Ureter (tissue), 1 donor: ENCODE measurements around the gene KDM5C. TPM values are rescaled to one million over a fixed set of nuclear protein-coding genes. Genes with fewer than 3 reads are reported as not detected.

Experiments used
- DNase-seq: peaks from one replicate; pipeline ENCODE4 v3.0.0-alpha.2; 2020; ENCODE audit warnings: low spot score
- total RNA-seq: library from RNA; stranded (reverse); gene quantifications from one replicate; pipeline ENCODE4 v1.2.4, GENCODE V29; 2023
- donor health status: DM: yes; HTN: yes; CAD: no.

Gene KDM5C
- total RNA-seq, 1 donor from 2014 or later: 163 TPM

GRCh38 chrX:53250556-53250955 is 25.5 kb upstream of the KDM5C start:
- DNase-seq: no peak

- no peak for DNase-seq
Measured at GRCh38 chrX:53249408-53250042, 24.5 kb upstream of the KDM5C start.

GRCh38 chrX:53247928-53248327 is 22.9 kb upstream of the KDM5C start:
- no peak for DNase-seq

GRCh38 chrX:53246231-53246630 is 21.2 kb upstream of the KDM5C start:
- DNase-seq: no peak

GRCh38 chrX:53244610-53245009 is 19.6 kb upstream of the KDM5C start:
- DNase-seq: no peak

GRCh38 chrX:53242310-53242709 is 17.3 kb upstream of the KDM5C start:
- DNase-seq: no peak

- DNase-seq: no peak
Measured at GRCh38 chrX:53241558-53241957, 16.6 kb upstream of the KDM5C start.

- DNase-seq: no peak
Measured at GRCh38 chrX:53239474-53239873, 14.5 kb upstream of the KDM5C start.

- no peak for DNase-seq
Measured at GRCh38 chrX:53237056-53237455, 12.0 kb upstream of the KDM5C start.

- DNase-seq: no peak
Measured at GRCh38 chrX:53236025-53236679, 11.1 kb upstream of the KDM5C start.

- no peak for DNase-seq
Measured at GRCh38 chrX:53235566-53235965, 10.6 kb upstream of the KDM5C start.

- no peak for DNase-seq
Measured at GRCh38 chrX:53234484-53234883, 9.5 kb upstream of the KDM5C start.

GRCh38 chrX:53233536-53233935 is 8.5 kb upstream of the KDM5C start:
- DNase-seq: no peak

GRCh38 chrX:53230116-53230515 is 5.1 kb upstream of the KDM5C start:
- no peak for DNase-seq

- no peak for DNase-seq
Measured at GRCh38 chrX:53227224-53227765, 2.3 kb upstream of the KDM5C start.

- DNase-seq: no peak
Measured at GRCh38 chrX:53223955-53224859, 800 bp downstream of the KDM5C start.

- no peak for DNase-seq
Measured at GRCh38 chrX:53223068-53223693, 1.8 kb downstream of the KDM5C start.

GRCh38 chrX:53211391-53211978 is 13.5 kb downstream of the KDM5C start:
- DNase-seq: no peak

- no peak for DNase-seq
Measured at GRCh38 chrX:53196678-53197077, 28.3 kb downstream of the KDM5C start.

GRCh38 chrX:53195401-53195800 is 29.6 kb downstream of the KDM5C start:
- DNase-seq: no peak

GRCh38 chrX:53194308-53194707 is 30.7 kb downstream of the KDM5C start:
- no peak for DNase-seq

- no peak for DNase-seq
Measured at GRCh38 chrX:53193093-53193492, 31.9 kb downstream of the KDM5C start.
